Activated T-cell treated with anti-CD3 and anti-CD28 coated beads, Interleukin-2, amount 50 U/mL, for 48 hours (primary cell): ENCODE results near the gene AGAP1.

Experiments used
- DNase-seq, 2 experiments: peaks; one replicate each; pipeline ENCODE4 v3.0.0-alpha.2; 2020

AGAP1 gene

GRCh38 chr2:235723371-235723770 is 229.5 kb downstream of the AGAP1 start:
- DNase-seq: no peak

GRCh38 chr2:235723811-235724465 is 230.1 kb downstream of the AGAP1 start:
- no peak for DNase-seq

- DNase-seq: no peak
Observed at GRCh38 chr2:235725016-235725489, 231.2 kb downstream of the AGAP1 start.

- DNase-seq: no peak
Observed at GRCh38 chr2:235725841-235726240, 232.0 kb downstream of the AGAP1 start.

GRCh38 chr2:235726554-235726953 is 232.7 kb downstream of the AGAP1 start:
- no peak for DNase-seq

GRCh38 chr2:235727174-235727573 is 233.3 kb downstream of the AGAP1 start:
- DNase-seq: no peak

- no peak for DNase-seq
Observed at GRCh38 chr2:235727891-235728799, 234.3 kb downstream of the AGAP1 start.

- DNase-seq: no peak
Observed at GRCh38 chr2:235728800-235729556, 235.1 kb downstream of the AGAP1 start.

GRCh38 chr2:235729557-235729947 is 235.7 kb downstream of the AGAP1 start:
- no peak for DNase-seq

- no peak for DNase-seq
Observed at GRCh38 chr2:235730115-235730514, 236.3 kb downstream of the AGAP1 start.

GRCh38 chr2:235733761-235734160 is 239.9 kb downstream of the AGAP1 start:
- DNase-seq: no peak

GRCh38 chr2:235734168-235734567 is 240.3 kb downstream of the AGAP1 start:
- no peak for DNase-seq

- DNase-seq: no peak
Observed at GRCh38 chr2:235734688-235735231, 240.9 kb downstream of the AGAP1 start.

GRCh38 chr2:235737396-235737795 is 243.6 kb downstream of the AGAP1 start:
- no peak for DNase-seq

- DNase-seq: no peak
Observed at GRCh38 chr2:235737840-235738239, 244.0 kb downstream of the AGAP1 start.

GRCh38 chr2:235739704-235740415 is 246.0 kb downstream of the AGAP1 start:
- no peak for DNase-seq

- no peak for DNase-seq
Observed at GRCh38 chr2:235740821-235741220, 247.0 kb downstream of the AGAP1 start.

GRCh38 chr2:235744161-235744560 is 250.3 kb downstream of the AGAP1 start:
- DNase-seq: no peak

- DNase-seq: no peak
Observed at GRCh38 chr2:235745597-235745996, 251.8 kb downstream of the AGAP1 start.

- peak; percentile 44 to 45 for DNase-seq
Observed at GRCh38 chr2:235746257-235746934, 252.6 kb downstream of the AGAP1 start.

- no peak for DNase-seq
Observed at GRCh38 chr2:235747001-235747785, 253.3 kb downstream of the AGAP1 start.
